ENCODE data around the gene DNAH14. TPM values are rescaled to one million over a fixed set of nuclear protein-coding genes. Genes with fewer than 3 reads are reported as not detected.
"Not testable (repeated sequence)": the region's sequence is repeated elsewhere in the genome, so short reads cannot be mapped to it uniquely, and the experiment has no call there.

Gene DNAH14
- total RNA-seq, 2 donors from 2014 or later = 16.9 to 33.3 TPM

DNA sequence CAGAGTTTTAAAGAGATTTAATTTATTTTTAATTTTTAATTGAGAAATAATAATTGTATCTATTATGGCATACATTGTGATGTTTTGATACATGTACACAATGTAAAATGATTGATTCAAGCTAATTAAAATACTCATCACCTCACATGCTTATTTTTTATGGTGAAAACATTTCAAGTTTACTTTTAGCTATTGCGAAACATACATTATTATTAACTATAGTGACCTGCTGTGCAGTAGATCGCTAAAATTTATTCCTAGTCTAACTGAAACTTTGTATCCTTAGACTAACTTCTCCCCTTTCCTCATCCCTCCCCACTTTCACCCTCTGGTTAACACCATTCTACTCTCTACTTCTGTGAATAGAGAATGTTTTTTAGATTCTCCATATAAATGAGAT is 191.6 kb downstream of the DNAH14 start:
- TF ChIP-seq POLR2A (IDR thresholded peaks at IDR 0.05) (no peak), CTCF (IDR thresholded peaks at IDR 0.05) (no peak)
- intact Hi-C loops (cut with DNase I) = no loop called here
- Histone ChIP-seq H3K4me1 (no peaks in the 10 kb centered on the region), H3K36me3 (replicated peaks in 1 of 2; ENCODE audit: insufficient read depth in 1 of 2, low read depth in 2 of 2) (no peaks in the 10 kb centered on the region), H3K27me3 (no peaks in the 10 kb centered on the region), H3K4me3 (no peak overlapping the region), H3K27ac (no peak overlapping the region), H3K9me3 (no peaks in the 10 kb centered on the region)
- ATAC-seq = no peak
- WGBS, 2 donors = 90 to 94% methylated on average over 2 of the region's 2 CpGs
- DNase-seq = no peak

DNA sequence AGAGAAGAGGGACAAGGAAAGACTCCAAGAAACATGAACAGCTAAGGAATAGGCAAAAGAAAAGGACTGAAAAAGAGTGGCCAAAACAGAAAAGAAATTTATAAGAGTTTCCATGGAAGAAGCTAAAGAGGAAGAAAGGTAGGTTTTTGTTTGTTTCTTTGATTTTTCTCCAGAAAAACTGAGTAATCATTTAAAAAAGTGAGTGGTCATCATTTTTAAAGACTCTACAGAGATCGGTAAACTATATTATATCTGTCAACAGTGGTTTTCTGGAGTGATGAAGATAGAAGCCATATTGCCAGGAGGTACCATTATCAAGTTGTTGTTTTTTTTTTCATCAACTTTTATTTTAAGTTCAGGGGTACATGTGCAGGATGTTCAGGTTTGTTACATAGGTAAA is 202.4 kb downstream of the DNAH14 start:
- ATAC-seq (no peak), DNase-seq (no peak)
- Histone ChIP-seq H3K27me3 (no peaks in the 10 kb centered on the region), H3K36me3 (replicated peaks in 1 of 2; ENCODE audit: insufficient read depth in 1 of 2, low read depth in 2 of 2) (no peaks in the 10 kb centered on the region), H3K27ac (no peak overlapping the region), H3K4me3 (no peak overlapping the region), H3K9me3 (peaks cover 0 to 3% (median 0%) of the 10 kb centered on the region in 3 donors), H3K4me1 (no peaks in the 10 kb centered on the region)
- WGBS, 2 donors = 94 to 100% methylated on average over 1 of the region's 1 CpG
- intact Hi-C loops (cut with DNase I) = no loop called here
- TF ChIP-seq CTCF (IDR thresholded peaks at IDR 0.05) (no peak), POLR2A (IDR thresholded peaks at IDR 0.05) (no peak)

DNA sequence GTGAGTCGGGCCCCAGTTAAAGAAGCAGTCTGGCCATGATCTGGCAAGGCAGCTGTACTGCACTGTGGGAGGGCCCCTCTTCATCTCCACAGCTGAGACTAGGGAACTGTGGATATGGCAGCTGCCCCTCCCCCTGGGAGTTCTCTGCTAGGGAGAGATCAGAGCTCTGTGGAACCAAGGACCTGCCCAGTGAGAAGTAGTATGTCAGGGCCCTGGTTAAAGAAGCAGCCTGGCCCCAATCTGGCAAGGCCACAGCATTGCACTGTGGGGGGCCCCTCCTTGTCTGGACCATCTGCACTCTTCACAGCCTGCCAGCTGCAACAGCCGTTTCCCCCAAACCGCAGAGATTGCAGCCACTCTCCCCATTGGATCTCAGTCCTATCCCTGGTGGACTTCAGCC is 208.5 kb downstream of the DNAH14 start:
- intact Hi-C loops (cut with DNase I) = no loop called here
- no peaks in the 10 kb centered on the region for H3K36me3 ChIP-seq (replicated peaks in 1 of 2; ENCODE audit: insufficient read depth in 1 of 2, low read depth in 2 of 2)
- H3K4me1 ChIP-seq = no peaks in the 10 kb centered on the region
- H3K9me3 ChIP-seq = peaks cover 0 to 3% (median 0%) of the 10 kb centered on the region in 3 donors
- DNase-seq (no peak), ATAC-seq (no peak)
- H3K27ac ChIP-seq = no peak overlapping the region
- TF ChIP-seq CTCF (IDR thresholded peaks at IDR 0.05) (no peak), POLR2A (IDR thresholded peaks at IDR 0.05) (no peak)
- 70 to 100% methylated on average over 3 of the region's 3 CpGs for WGBS, 2 donors
- no peak overlapping the region for H3K4me3 ChIP-seq
- no peaks in the 10 kb centered on the region for H3K27me3 ChIP-seq

- intact Hi-C loops (cut with DNase I) = no loop called here
- no peaks in the 10 kb centered on the region for H3K9me3 ChIP-seq
- no peak for DNase-seq
- ATAC-seq = peak; percentile 12
- H3K4me3 ChIP-seq = no peak overlapping the region
- H3K27me3 ChIP-seq = no peaks in the 10 kb centered on the region
- TF ChIP-seq POLR2A (IDR thresholded peaks at IDR 0.05) = no peak
- H3K36me3 ChIP-seq (replicated peaks in 1 of 2; ENCODE audit: insufficient read depth in 1 of 2, low read depth in 2 of 2) = no peaks in the 10 kb centered on the region
- no peaks in the 10 kb centered on the region for H3K4me1 ChIP-seq
- no peak overlapping the region for H3K27ac ChIP-seq
Measured at GRCh38 chr1:225143001-225143400, 213.5 kb downstream of the DNAH14 start.

DNA sequence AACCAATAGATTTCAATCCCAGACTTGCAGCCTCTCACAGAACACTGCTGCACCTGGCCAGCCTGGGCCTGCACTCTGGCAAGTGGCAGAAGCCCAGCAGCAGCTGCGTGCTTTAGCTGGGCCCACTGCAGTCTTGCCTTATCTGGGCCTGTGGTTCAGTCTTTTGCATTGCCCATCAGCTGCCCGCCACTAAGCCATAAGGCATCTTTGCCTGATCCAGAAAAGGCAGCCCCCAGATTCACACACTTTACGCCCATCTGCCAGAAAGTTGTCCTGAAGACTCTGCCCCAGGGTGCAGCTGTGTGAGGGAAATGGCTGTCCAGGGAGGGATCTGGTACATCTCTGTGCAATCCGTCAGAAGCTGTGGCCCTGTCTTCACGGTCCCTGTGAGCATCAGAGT is 217.0 kb downstream of the DNAH14 start:
- Histone ChIP-seq H3K27me3 (no peaks in the 10 kb centered on the region), H3K4me1 (no peaks in the 10 kb centered on the region), H3K27ac (no peak overlapping the region), H3K36me3 (replicated peaks in 1 of 2; ENCODE audit: insufficient read depth in 1 of 2, low read depth in 2 of 2) (no peaks in the 10 kb centered on the region), H3K4me3 (no peak overlapping the region), H3K9me3 (no peaks in the 10 kb centered on the region)
- 80 to 81% methylated on average over 5 of the region's 5 CpGs for WGBS, 2 donors
- no peak for DNase-seq
- intact Hi-C loops (cut with DNase I) = no loop called here
- no peak for TF ChIP-seq POLR2A (IDR thresholded peaks at IDR 0.05)
- no peak for TF ChIP-seq CTCF (IDR thresholded peaks at IDR 0.05)
- no peak for ATAC-seq

- intact Hi-C loops (cut with DNase I); H3K36me3 ChIP-seq (replicated peaks in 1 of 2; ENCODE audit: insufficient read depth in 1 of 2, low read depth in 2 of 2); ATAC-seq; H3K4me1 ChIP-seq; DNase-seq; H3K27ac ChIP-seq; H3K9me3 ChIP-seq; H3K4me3 ChIP-seq; H3K27me3 ChIP-seq: not testable (repeated sequence)
Measured at GRCh38 chr1:225147791-225148190, 218.3 kb downstream of the DNAH14 start.

Data from body of pancreas (tissue), 4 donors.